HG02938 (cell line): ENCODE results near the gene ANKH.

Experiments
- ATAC-seq: cut with Tn5 transposase; IDR thresholded peaks from one replicate; pipeline ENCODE4 v1.9.1; 2021; ENCODE audit warnings: mild to moderate bottlenecking, moderate library complexity; ENCODE audit not compliant: unreplicated experiment

The ANKH gene

GRCh38 chr5:14669415-14669814, 202.2 kb downstream of the ANKH start:
- ATAC-seq = no peak

- ATAC-seq = no peak
These were observed 203.4 kb downstream of the ANKH start for GRCh38 chr5:14668181-14668591.

- no peak for ATAC-seq
These were observed 203.8 kb downstream of the ANKH start for GRCh38 chr5:14667770-14668169.

- ATAC-seq = no peak
These were observed 204.3 kb downstream of the ANKH start for GRCh38 chr5:14667290-14667689.

- ATAC-seq = no peak
These were observed 205.2 kb downstream of the ANKH start for GRCh38 chr5:14666357-14666756.

GRCh38 chr5:14665949-14666348, 205.6 kb downstream of the ANKH start:
- ATAC-seq = peak; percentile 38

GRCh38 chr5:14665101-14665822, 206.3 kb downstream of the ANKH start:
- no peak for ATAC-seq

- ATAC-seq = peak; percentile 56
These were observed 207.1 kb downstream of the ANKH start, which contains the start of gene OTULIN for GRCh38 chr5:14664270-14665100. TSS of gene OTULIN (plus strand) at chr5:14664718. CDS start at chr5:14664826, 108 bp downstream.

- ATAC-seq = peak; percentile 21
These were observed 207.8 kb downstream of the ANKH start for GRCh38 chr5:14663734-14664269.

- no peak for ATAC-seq
These were observed 208.8 kb downstream of the ANKH start for GRCh38 chr5:14662721-14663260.

- no peak for ATAC-seq
These were observed 210.7 kb downstream of the ANKH start for GRCh38 chr5:14660833-14661232.

- no peak for ATAC-seq
These were observed 211.6 kb downstream of the ANKH start for GRCh38 chr5:14659821-14660607.

- ATAC-seq = no peak
These were observed 214.7 kb downstream of the ANKH start for GRCh38 chr5:14656898-14657297.

- ATAC-seq = no peak
These were observed 216.3 kb downstream of the ANKH start for GRCh38 chr5:14655146-14655741.
